Measurements from ENCODE around the gene GCHFR. TPM values are rescaled to one million over a fixed set of nuclear protein-coding genes. Genes with fewer than 3 reads are reported as not detected.

The GCHFR gene
- total and polyA plus RNA-seq, 10 of the 15 experiments (the other 5 are each of a cell fraction or from before 2014, with no cell fraction given): 10.5 to 94.0 (median 35.3) TPM

GRCh38 chr15:40790718-40791117 lies 26.9 kb downstream of the GCHFR start:
- Histone ChIP-seq H3K36me3 (ENCODE audit: control insufficient read depth in 2 of 2, insufficient read depth in 2 of 2, low read length in 1 of 2) (peaks cover 0 to 7% of the 10 kb centered on the region in 2 experiments; a peak in 2 of 4 replicates), H3K4me1 (ENCODE audit: control insufficient read depth, insufficient read depth, low read length) (peaks cover 9% of the 10 kb centered on the region), H3K27ac (ENCODE audit: control insufficient read depth, insufficient read depth) (no peak overlapping the region), H3K27me3 (replicated peaks in 1 of 2; ENCODE audit: control insufficient read depth in 2 of 2, insufficient read depth in 2 of 2, low read length in 1 of 2) (no peaks in the 10 kb centered on the region), H4K20me1 (ENCODE audit: control insufficient read depth, insufficient read depth) (no peaks in the 10 kb centered on the region), H3K9ac (ENCODE audit: control insufficient read depth, insufficient read depth, low read length) (no peak overlapping the region), H3K9me3 (replicated peaks; ENCODE audit: control insufficient read depth, insufficient read depth, low read length) (no peaks in the 10 kb centered on the region), H3K4me2 (ENCODE audit: control insufficient read depth, insufficient read depth) (no peak overlapping the region), H2AFZ (ENCODE audit: control insufficient read depth, low read depth, low read length) (no peak overlapping the region), H3K79me2 (ENCODE audit: control insufficient read depth, insufficient read depth, low read length) (peaks cover 5% of the 10 kb centered on the region), H3K4me3 (no peak overlapping the region)
- POLR2A ChIA-PET: no interaction called here
- intact Hi-C loops (cut with micrococcal nuclease; ENCODE audit: unreplicated experiment): no loop called here
- 100% methylated on average over 3 of the region's 3 CpGs for WGBS (ENCODE audit: insufficient coverage, insufficient replicate concordance, low lambda C conversion rate, missing lambda C conversion rate)
- ATAC-seq: no peak
- TF ChIP-seq YY1 (IDR thresholded peaks at IDR 0.05; ENCODE audit: low read depth, low read length): no peak
- TF ChIP-seq ZNF384 (IDR thresholded peaks at IDR 0.05; ENCODE audit: borderline replicate concordance, low read depth, low read length): no peak
- no peak for TF ChIP-seq YBX1 (IDR thresholded peaks at IDR 0.05)
- TF ChIP-seq NFIC (IDR thresholded peaks at IDR 0.05; ENCODE audit: low read depth, low read length): no peak
- TF ChIP-seq STAT3 (IDR thresholded peaks at IDR 0.05; ENCODE audit: low read depth, low read length): no peak
- TF ChIP-seq, protein P1, sequence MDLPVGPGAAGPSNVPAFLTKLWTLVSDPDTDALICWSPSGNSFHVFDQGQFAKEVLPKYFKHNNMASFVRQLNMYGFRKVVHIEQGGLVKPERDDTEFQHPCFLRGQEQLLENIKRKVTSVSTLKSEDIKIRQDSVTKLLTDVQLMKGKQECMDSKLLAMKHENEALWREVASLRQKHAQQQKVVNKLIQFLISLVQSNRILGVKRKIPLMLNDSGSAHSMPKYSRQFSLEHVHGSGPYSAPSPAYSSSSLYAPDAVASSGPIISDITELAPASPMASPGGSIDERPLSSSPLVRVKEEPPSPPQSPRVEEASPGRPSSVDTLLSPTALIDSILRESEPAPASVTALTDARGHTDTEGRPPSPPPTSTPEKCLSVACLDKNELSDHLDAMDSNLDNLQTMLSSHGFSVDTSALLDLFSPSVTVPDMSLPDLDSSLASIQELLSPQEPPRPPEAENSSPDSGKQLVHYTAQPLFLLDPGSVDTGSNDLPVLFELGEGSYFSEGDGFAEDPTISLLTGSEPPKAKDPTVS (IDR thresholded peaks at IDR 0.05; ENCODE audit: low read depth, low read length): no peak
- no peak for TF ChIP-seq RELA (IDR thresholded peaks at IDR 0.05; ENCODE audit: borderline replicate concordance, partially characterized antibody)
- no peak for TF ChIP-seq CBX3 (IDR thresholded peaks at IDR 0.05; ENCODE audit: borderline replicate concordance, low read depth)
- BruUV-seq (replicated peaks): no TSS peak
- no peak for FAIRE-seq
- RAD21 ChIA-PET (ENCODE audit: unreplicated experiment): no interaction called here
- SMC1A ChIA-PET (ENCODE audit: uncharacterized antibody, unreplicated experiment): interaction anchor here (1.5 kb wide), 1 partner anchor 101 kb away, joined by 4 read pairs; no protein-coding TSS in a partner anchor
- CTCF ChIA-PET: interaction anchor here (1.1 to 1.5 kb wide), 2 partner anchors 8 to 68 kb away, joined by 4 read pairs; no protein-coding TSS in a partner anchor
- no peak for DNase-seq (ENCODE audit: low read depth, low spot score)
- in situ Hi-C loops (cut with MboI): no loop called here
